CD4-positive, alpha-beta memory T cell (primary cell): ENCODE data around the gene DYNC2H1. TPM values are rescaled to one million over a fixed set of nuclear protein-coding genes. Genes with fewer than 3 reads are reported as not detected.

Experiments
- CTCF ChIA-PET: fragments of 350-600 bp; sonication (Branson Sonifier 250); formaldehyde crosslinking; loops from one replicate; lab custom pipeline; 2021; ENCODE audit warnings: inconsistent platforms; ENCODE audit not compliant: partially characterized antibody; lab: Charles Lee
- POLR2A ChIA-PET: fragments of 350-600 bp; sonication (Branson Sonifier 250); formaldehyde crosslinking; loops from one replicate; lab custom pipeline; 2021; ENCODE audit not compliant: partially characterized antibody; lab: Charles Lee
- DNase-seq, 5 donors: peaks; one replicate each; pipeline versions ENCODE4 v3.0.0 to v3.0.0-alpha.2; 2020 to 2022; ENCODE audit warnings: mixed read lengths in 1 of 5
- H3K27ac ChIP-seq: one replicate; pipeline ENCODE4 v1.7.0; 2013; ENCODE audit warnings: low read depth, low read length
- H3K27me3 ChIP-seq: 2 replicates; pipeline ENCODE4 v1.7.0; 2013; ENCODE audit warnings: mild to moderate bottlenecking, low read length, moderate library complexity; ENCODE audit not compliant: insufficient read depth
- H3K36me3 ChIP-seq: 2 replicates; pipeline ENCODE4 v1.7.0; 2013; ENCODE audit warnings: mild to moderate bottlenecking, low read length, moderate library complexity; ENCODE audit not compliant: insufficient read depth
- H3K4me1 ChIP-seq: 2 replicates; pipeline ENCODE4 v1.7.0; 2013; ENCODE audit warnings: mild to moderate bottlenecking, low read length, moderate library complexity; ENCODE audit not compliant: insufficient read depth
- H3K4me3 ChIP-seq, 2 donors: one replicate each; pipeline ENCODE4 v1.7.0; 2013; ENCODE audit warnings: low read length in 2 of 2, mild to moderate bottlenecking in 1 of 2
- H3K9me3 ChIP-seq, 2 donors: one replicate each; pipeline ENCODE4 v1.7.0; 2013; ENCODE audit warnings: low read length in 2 of 2, control low read depth in 1 of 2; ENCODE audit not compliant: control insufficient read depth in 1 of 2
- H3K27ac Mint-ChIP-seq, 7 donors: one replicate each; pipeline ENCODE4 v1.8.0; 2020 to 2021; ENCODE audit warnings: mixed read lengths in 7 of 7, mild to moderate bottlenecking in 6 of 7, inconsistent platforms in 3 of 7, moderate library complexity in 3 of 7
- H3K27me3 Mint-ChIP-seq, 2 donors: one replicate each; pipeline ENCODE4 v1.8.0; 2020 to 2021; ENCODE audit warnings: mixed read lengths in 2 of 2
- H3K36me3 Mint-ChIP-seq, 2 donors: one replicate each; pipeline ENCODE4 v1.8.0; 2020 to 2021; ENCODE audit warnings: mixed read lengths in 2 of 2, inconsistent platforms in 1 of 2, mild to moderate bottlenecking in 1 of 2
- H3K4me1 Mint-ChIP-seq, 4 donors: one replicate each; pipeline ENCODE4 v1.8.0; 2020 to 2021; ENCODE audit warnings: mixed read lengths in 4 of 4, mild to moderate bottlenecking in 1 of 4
- H3K4me3 Mint-ChIP-seq, 8 donors: one replicate each; pipeline ENCODE4 v1.8.0; 2020 to 2021; ENCODE audit warnings: mixed read lengths in 8 of 8, mild to moderate bottlenecking in 7 of 8, moderate library complexity in 6 of 8, inconsistent platforms in 3 of 8
- H3K9me3 Mint-ChIP-seq, 8 donors: one replicate each; pipeline ENCODE4 v1.8.0; 2020 to 2021; ENCODE audit warnings: mixed read lengths in 8 of 8, mild to moderate bottlenecking in 5 of 8, inconsistent platforms in 3 of 8, moderate library complexity in 1 of 8
- intact Hi-C: fragments of 100-400 bp; cut with micrococcal nuclease; formaldehyde crosslinking; loops from one replicate; pipeline ENCODE4 v1.15.1; 2023
- polyA plus RNA-seq, 2 donors: library from polyadenylated mRNA; unstranded; fragments of 300-500 nt; fragmentation: Illumina TruSeq; gene quantifications; one replicate each; pipeline ENCODE4 v1.2.3, GENCODE V29; 2021
- total RNA-seq, 2 experiments: library from RNA; stranded (reverse); gene quantifications; one replicate each; pipeline ENCODE4 v1.2.3, GENCODE V29; 2021

The DYNC2H1 gene
- total and polyA plus RNA-seq, 4 experiments from 2014 or later: 0.58 to 4.2 (median 2.5) TPM

- Mint-ChIP-seq H3K27ac (no peak overlapping the region), H3K4me3 (no peak overlapping the region), H3K4me1 (peaks cover 9 to 14% (median 12%) of the 10 kb centered on the region in 4 donors), H3K36me3 (peaks cover 0 to 4% of the 10 kb centered on the region in 2 donors), H3K27me3 (no peaks in the 10 kb centered on the region), H3K9me3 (no peaks in the 10 kb centered on the region)
- Histone ChIP-seq H3K4me1 (peaks cover 9% of the 10 kb centered on the region), H3K27ac (no peak overlapping the region), H3K4me3 (no peak overlapping the region), H3K27me3 (no peaks in the 10 kb centered on the region), H3K9me3 (no peaks in the 10 kb centered on the region), H3K36me3 (no peaks in the 10 kb centered on the region)
- ChIA-PET POLR2A (no interaction called here), CTCF (interaction anchor here (1.5 kb wide), 1 partner anchor 18 kb away, joined by 4 read pairs; no protein-coding TSS in a partner anchor)
- DNase-seq: no peak
- intact Hi-C loops: no loop called here
Observed at GRCh38 chr11:103327721-103328120, 218.5 kb downstream of the DYNC2H1 start.

GRCh38 chr11:103332409-103332808 is 223.2 kb downstream of the DYNC2H1 start:
- Mint-ChIP-seq H3K9me3 (no peaks in the 10 kb centered on the region), H3K4me1 (peaks cover 6 to 7% (median 6%) of the 10 kb centered on the region in 4 donors), H3K4me3 (peak overlapping the region in 1 of 8 donors; percentile 27), H3K36me3 (no peaks in the 10 kb centered on the region), H3K27ac (peak overlapping the region in 1 of 7 donors; percentile 8), H3K27me3 (no peaks in the 10 kb centered on the region)
- Histone ChIP-seq H3K4me3 (no peak overlapping the region), H3K9me3 (no peaks in the 10 kb centered on the region), H3K36me3 (no peaks in the 10 kb centered on the region), H3K4me1 (no peaks in the 10 kb centered on the region), H3K27me3 (no peaks in the 10 kb centered on the region), H3K27ac (no peak overlapping the region)
- ChIA-PET CTCF (no interaction called here), POLR2A (no interaction called here)
- no peak for DNase-seq
- intact Hi-C loops: no loop called here

GRCh38 chr11:103338621-103339484 is 229.6 kb downstream of the DYNC2H1 start:
- peaks cover 0 to 7% of the 10 kb centered on the region in 2 donors for H3K36me3 Mint-ChIP-seq
- CTCF ChIA-PET: interaction anchor here (2.1 kb wide), 1 partner anchor 14 kb away, joined by 5 read pairs; no protein-coding TSS in a partner anchor
- POLR2A ChIA-PET: no interaction called here

GRCh38 chr11:103339485-103339857 is 230.2 kb downstream of the DYNC2H1 start:
- peaks cover 0 to 4% (median 0%) of the 10 kb centered on the region in 8 donors for H3K9me3 Mint-ChIP-seq
- H3K27me3 Mint-ChIP-seq: peaks cover 0 to 1% of the 10 kb centered on the region in 2 donors
- no peak overlapping the region for H3K4me3 Mint-ChIP-seq
- POLR2A ChIA-PET: no interaction called here
- Histone ChIP-seq H3K27ac (no peak overlapping the region), H3K27me3 (no peaks in the 10 kb centered on the region), H3K4me3 (no peak overlapping the region), H3K4me1 (no peaks in the 10 kb centered on the region), H3K9me3 (no peaks in the 10 kb centered on the region), H3K36me3 (no peaks in the 10 kb centered on the region)
- peaks cover 0 to 7% of the 10 kb centered on the region in 2 donors for H3K36me3 Mint-ChIP-seq
- intact Hi-C loops: no loop called here
- no peak for DNase-seq
- no peak overlapping the region for H3K27ac Mint-ChIP-seq
- H3K4me1 Mint-ChIP-seq: no peaks in the 10 kb centered on the region
- CTCF ChIA-PET: no interaction called here

More at GRCh38 chr11:103338621-103339484, 229.6 kb downstream of the DYNC2H1 start:
- H3K4me3 Mint-ChIP-seq: no peak overlapping the region
- Histone ChIP-seq H3K4me3 (no peak overlapping the region), H3K27me3 (no peaks in the 10 kb centered on the region), H3K4me1 (no peaks in the 10 kb centered on the region), H3K36me3 (no peaks in the 10 kb centered on the region), H3K27ac (no peak overlapping the region), H3K9me3 (no peaks in the 10 kb centered on the region)
- DNase-seq: no peak
- H3K27ac Mint-ChIP-seq: no peak overlapping the region
- peaks cover 0 to 4% (median 0%) of the 10 kb centered on the region in 8 donors for H3K9me3 Mint-ChIP-seq
- H3K4me1 Mint-ChIP-seq: no peaks in the 10 kb centered on the region
- peaks cover 0 to 1% of the 10 kb centered on the region in 2 donors for H3K27me3 Mint-ChIP-seq
- intact Hi-C loops: no loop called here

GRCh38 chr11:103340956-103341355 is 231.7 kb downstream of the DYNC2H1 start:
- POLR2A ChIA-PET: no interaction called here
- CTCF ChIA-PET: no interaction called here
- H3K36me3 Mint-ChIP-seq: peaks cover 0 to 7% of the 10 kb centered on the region in 2 donors
- H3K4me1 Mint-ChIP-seq: no peaks in the 10 kb centered on the region
- H3K9me3 Mint-ChIP-seq: peaks cover 0 to 4% (median 0%) of the 10 kb centered on the region in 8 donors
- Histone ChIP-seq H3K9me3 (no peaks in the 10 kb centered on the region), H3K36me3 (no peaks in the 10 kb centered on the region), H3K27ac (no peak overlapping the region), H3K4me3 (no peak overlapping the region), H3K4me1 (no peaks in the 10 kb centered on the region), H3K27me3 (no peaks in the 10 kb centered on the region)
- intact Hi-C loops: no loop called here
- DNase-seq: no peak
- H3K4me3 Mint-ChIP-seq: no peak overlapping the region
- H3K27ac Mint-ChIP-seq: no peak overlapping the region
- H3K27me3 Mint-ChIP-seq: peaks cover 0 to 1% of the 10 kb centered on the region in 2 donors

GRCh38 chr11:103344886-103345285 is 235.7 kb downstream of the DYNC2H1 start:
- Mint-ChIP-seq H3K36me3 (peaks cover 0 to 6% of the 10 kb centered on the region in 2 donors), H3K4me3 (no peak overlapping the region), H3K27me3 (no peaks in the 10 kb centered on the region), H3K27ac (no peak overlapping the region), H3K9me3 (peaks cover 0 to 4% (median 0%) of the 10 kb centered on the region in 8 donors), H3K4me1 (no peaks in the 10 kb centered on the region)
- Histone ChIP-seq H3K36me3 (no peaks in the 10 kb centered on the region), H3K27me3 (no peaks in the 10 kb centered on the region), H3K27ac (no peak overlapping the region), H3K9me3 (no peaks in the 10 kb centered on the region), H3K4me3 (no peak overlapping the region), H3K4me1 (no peaks in the 10 kb centered on the region)
- POLR2A ChIA-PET: no interaction called here
- no peak for DNase-seq
- CTCF ChIA-PET: no interaction called here
- intact Hi-C loops: no loop called here

GRCh38 chr11:103349595-103349994 is 240.4 kb downstream of the DYNC2H1 start:
- no peaks in the 10 kb centered on the region for H3K36me3 Mint-ChIP-seq
- no peaks in the 10 kb centered on the region for H3K36me3 ChIP-seq
- no peaks in the 10 kb centered on the region for H3K9me3 ChIP-seq
- H3K9me3 Mint-ChIP-seq: peaks cover 0 to 3% (median 0%) of the 10 kb centered on the region in 8 donors
- H3K27me3 ChIP-seq: no peaks in the 10 kb centered on the region
- H3K27ac Mint-ChIP-seq: no peak overlapping the region
- H3K27me3 Mint-ChIP-seq: no peaks in the 10 kb centered on the region
- H3K27ac ChIP-seq: no peak overlapping the region
- no peak overlapping the region for H3K4me3 Mint-ChIP-seq
- no peaks in the 10 kb centered on the region for H3K4me1 ChIP-seq
- H3K4me1 Mint-ChIP-seq: no peaks in the 10 kb centered on the region
- intact Hi-C loops: no loop called here
- POLR2A ChIA-PET: no interaction called here
- no peak for DNase-seq
- no peak overlapping the region for H3K4me3 ChIP-seq
- CTCF ChIA-PET: no interaction called here
